CD4-positive, alpha-beta T cell treated with Interferon alpha-2 for 1 hour (primary cell): Measurements from ENCODE around the gene CRACR2A.

Source experiments
- DNase-seq, 2 donors: peaks; one replicate each; pipeline ENCODE4 v3.0.0-alpha.2; 2020 to 2022

The CRACR2A gene

GRCh38 chr12:3611860-3612703 is 140.8 kb downstream of the CRACR2A start:
- no peak for DNase-seq

- no peak for DNase-seq
These were observed 145.1 kb downstream of the CRACR2A start for GRCh38 chr12:3607821-3608220.

GRCh38 chr12:3607039-3607720 is 145.7 kb downstream of the CRACR2A start:
- no peak for DNase-seq

- no peak for DNase-seq
These were observed 146.8 kb downstream of the CRACR2A start for GRCh38 chr12:3606128-3606527.

GRCh38 chr12:3605692-3606091 is 147.2 kb downstream of the CRACR2A start:
- no peak for DNase-seq

- no peak for DNase-seq
These were observed 147.9 kb downstream of the CRACR2A start for GRCh38 chr12:3604748-3605586.

GRCh38 chr12:3604286-3604685 is 148.6 kb downstream of the CRACR2A start:
- DNase-seq: no peak

- no peak for DNase-seq
These were observed 149.3 kb downstream of the CRACR2A start for GRCh38 chr12:3603576-3603975.

GRCh38 chr12:3602488-3602887 is 150.4 kb downstream of the CRACR2A start:
- DNase-seq: no peak

- DNase-seq: no peak
These were observed 151.3 kb downstream of the CRACR2A start for GRCh38 chr12:3601461-3602150.

- no peak for DNase-seq
These were observed 152.0 kb downstream of the CRACR2A start for GRCh38 chr12:3600951-3601350.

GRCh38 chr12:3600039-3600720 is 152.7 kb downstream of the CRACR2A start:
- DNase-seq: no peak

GRCh38 chr12:3598896-3599860 is 153.7 kb downstream of the CRACR2A start:
- no peak for DNase-seq

GRCh38 chr12:3597526-3598210 is 155.2 kb downstream of the CRACR2A start:
- no peak for DNase-seq

- DNase-seq: no peak
These were observed 156.1 kb downstream of the CRACR2A start for GRCh38 chr12:3596703-3597415.

GRCh38 chr12:3595721-3596120 is 157.2 kb downstream of the CRACR2A start:
- DNase-seq: no peak

- no peak for DNase-seq
These were observed 157.9 kb downstream of the CRACR2A start for GRCh38 chr12:3594966-3595365.

- no peak for DNase-seq
These were observed 158.9 kb downstream of the CRACR2A start for GRCh38 chr12:3593906-3594483.
